ENCODE measurements around the gene PLEKHM1. TPM values are rescaled to one million over a fixed set of nuclear protein-coding genes. Genes with fewer than 3 reads are reported as not detected.
"Not testable (repeated sequence)": the region's sequence is repeated elsewhere in the genome, so short reads cannot be mapped to it uniquely, and the experiment has no call there.

The PLEKHM1 gene
- polyA plus RNA-seq, 3 donors from 2014 or later = 7.9 to 34.3 (median 13.6) TPM

DNA sequence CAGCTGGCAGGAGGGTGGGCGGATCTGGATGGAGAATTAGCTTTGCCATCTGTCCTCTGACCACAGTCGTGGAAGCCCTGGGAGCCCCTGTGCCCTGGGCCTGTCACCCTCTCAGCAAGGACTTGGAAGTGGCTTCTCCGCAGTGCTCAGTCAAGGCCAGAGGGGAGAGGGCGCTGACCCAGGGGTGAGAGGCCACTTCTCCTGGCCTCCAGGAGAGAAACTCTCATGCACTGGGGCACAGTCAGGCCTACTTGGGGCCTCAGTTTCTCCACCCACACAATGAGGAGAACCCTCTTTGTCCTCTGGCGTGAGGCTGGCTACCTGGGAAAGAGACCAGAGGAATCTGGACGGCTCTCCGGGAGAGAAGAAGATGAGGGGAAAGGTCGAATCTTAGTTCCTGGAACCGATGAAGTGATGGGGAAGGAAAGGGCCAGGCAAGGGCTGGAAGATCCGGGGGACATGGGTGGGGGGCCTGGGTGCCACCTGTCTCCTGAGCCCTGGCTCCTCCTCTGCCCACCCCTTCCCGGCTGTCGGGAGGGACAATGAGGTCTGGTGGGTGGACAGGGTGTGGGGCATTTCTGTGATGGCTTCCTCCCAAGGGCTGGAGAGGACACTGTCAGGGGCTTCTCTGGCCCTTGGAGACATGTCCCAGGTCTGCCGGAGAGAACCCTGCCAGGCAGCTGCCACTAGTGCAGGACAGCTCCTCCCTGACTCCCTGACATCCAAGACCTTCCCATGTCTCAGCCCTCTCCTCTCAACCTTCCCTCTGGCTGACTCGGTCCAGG, 48.8 kb downstream of the PLEKHM1 start:
- no peaks in the 10 kb centered on the region for H3K9me3 Mint-ChIP-seq
- H3K4me1 Mint-ChIP-seq = peaks cover 16 to 20% of the 10 kb centered on the region in 2 donors
- H3K4me3 Mint-ChIP-seq = no peak overlapping the region
- H3K36me3 Mint-ChIP-seq = peaks cover 3 to 10% (median 7%) of the 10 kb centered on the region in 3 donors
- H3K27me3 Mint-ChIP-seq (ENCODE audit: low read depth in 3 of 3) = peaks cover 0 to 2% (median 0%) of the 10 kb centered on the region in 3 donors
- no peak for DNase-seq
- H3K27ac Mint-ChIP-seq = peak overlapping the region in 1 of 6 donors; percentile 57

DNA sequence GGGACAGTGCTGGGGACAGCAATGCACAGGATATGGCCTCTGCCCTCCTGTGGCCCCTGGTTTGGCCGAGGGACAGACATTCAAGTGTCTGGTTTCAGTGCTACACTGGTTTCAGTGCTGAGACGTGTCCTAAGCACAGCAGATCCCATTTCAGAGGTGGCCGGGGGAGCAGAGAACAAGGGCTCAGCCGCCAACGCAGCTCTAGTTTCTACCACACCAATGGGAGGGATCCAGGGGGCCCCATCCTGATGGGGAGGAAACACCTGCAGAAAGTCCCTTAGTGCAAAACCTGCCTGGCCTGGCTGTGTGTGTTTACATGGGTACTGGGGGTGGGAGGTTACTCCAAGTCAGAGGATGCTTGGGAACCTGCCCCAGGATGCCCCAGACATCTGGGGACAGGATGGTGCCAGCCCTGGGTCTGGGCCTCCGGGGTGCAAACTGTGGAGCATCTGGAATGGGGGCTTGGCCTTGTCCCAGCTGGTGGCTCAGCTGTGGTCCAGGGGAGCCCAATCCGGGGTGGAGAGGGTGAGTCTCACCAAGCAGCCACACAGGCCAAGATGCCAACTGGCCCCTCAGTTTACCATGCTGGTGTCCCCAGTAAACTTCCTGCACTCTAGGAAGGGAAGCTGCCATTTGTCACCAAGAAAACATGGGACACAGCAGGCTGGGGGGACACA, 49.5 kb downstream of the PLEKHM1 start:
- not testable (repeated sequence) for H3K27me3 Mint-ChIP-seq (ENCODE audit: low read depth in 3 of 3); H3K36me3 Mint-ChIP-seq; H3K27ac Mint-ChIP-seq; DNase-seq; H3K4me3 Mint-ChIP-seq; H3K9me3 Mint-ChIP-seq
- peaks cover 11 to 12% of the 10 kb centered on the region in 2 donors for H3K4me1 Mint-ChIP-seq

GRCh38 chr17:45440161-45440778, 50.3 kb downstream of the PLEKHM1 start:
- Mint-ChIP-seq H3K9me3 (no peaks in the 10 kb centered on the region), H3K27me3 (ENCODE audit: low read depth in 3 of 3) (peaks cover 0 to 5% (median 0%) of the 10 kb centered on the region in 3 donors), H3K27ac (peak overlapping the region in 2 of 6 donors; percentile 2 to 32), H3K4me3 (no peak overlapping the region), H3K36me3 (peaks cover 3 to 10% (median 4%) of the 10 kb centered on the region in 3 donors), H3K4me1 (peaks cover 5% of the 10 kb centered on the region in 2 donors)
- DNase-seq = no peak

GRCh38 chr17:45438931-45439610, 51.5 kb downstream of the PLEKHM1 start:
- peaks cover 0 to 5% (median 0%) of the 10 kb centered on the region in 3 donors for H3K36me3 Mint-ChIP-seq
- DNase-seq = no peak

GRCh38 chr17:45437465-45438283, 52.8 kb downstream of the PLEKHM1 start:
- Mint-ChIP-seq H3K36me3 (peaks cover 0 to 5% (median 0%) of the 10 kb centered on the region in 3 donors), H3K9me3 (no peaks in the 10 kb centered on the region), H3K27ac (no peak overlapping the region), H3K4me3 (no peak overlapping the region), H3K27me3 (ENCODE audit: low read depth in 3 of 3) (peaks cover 0 to 2% (median 0%) of the 10 kb centered on the region in 3 donors), H3K4me1 (peaks cover 0 to 3% of the 10 kb centered on the region in 2 donors)
- DNase-seq = no peak

More at GRCh38 chr17:45438931-45439610, 51.5 kb downstream of the PLEKHM1 start:
- H3K4me1 Mint-ChIP-seq = no peaks in the 10 kb centered on the region
- H3K27me3 Mint-ChIP-seq (ENCODE audit: low read depth in 3 of 3) = peaks cover 0 to 2% (median 0%) of the 10 kb centered on the region in 3 donors
- no peak overlapping the region for H3K4me3 Mint-ChIP-seq
- no peak overlapping the region for H3K27ac Mint-ChIP-seq
- no peaks in the 10 kb centered on the region for H3K9me3 Mint-ChIP-seq

DNA sequence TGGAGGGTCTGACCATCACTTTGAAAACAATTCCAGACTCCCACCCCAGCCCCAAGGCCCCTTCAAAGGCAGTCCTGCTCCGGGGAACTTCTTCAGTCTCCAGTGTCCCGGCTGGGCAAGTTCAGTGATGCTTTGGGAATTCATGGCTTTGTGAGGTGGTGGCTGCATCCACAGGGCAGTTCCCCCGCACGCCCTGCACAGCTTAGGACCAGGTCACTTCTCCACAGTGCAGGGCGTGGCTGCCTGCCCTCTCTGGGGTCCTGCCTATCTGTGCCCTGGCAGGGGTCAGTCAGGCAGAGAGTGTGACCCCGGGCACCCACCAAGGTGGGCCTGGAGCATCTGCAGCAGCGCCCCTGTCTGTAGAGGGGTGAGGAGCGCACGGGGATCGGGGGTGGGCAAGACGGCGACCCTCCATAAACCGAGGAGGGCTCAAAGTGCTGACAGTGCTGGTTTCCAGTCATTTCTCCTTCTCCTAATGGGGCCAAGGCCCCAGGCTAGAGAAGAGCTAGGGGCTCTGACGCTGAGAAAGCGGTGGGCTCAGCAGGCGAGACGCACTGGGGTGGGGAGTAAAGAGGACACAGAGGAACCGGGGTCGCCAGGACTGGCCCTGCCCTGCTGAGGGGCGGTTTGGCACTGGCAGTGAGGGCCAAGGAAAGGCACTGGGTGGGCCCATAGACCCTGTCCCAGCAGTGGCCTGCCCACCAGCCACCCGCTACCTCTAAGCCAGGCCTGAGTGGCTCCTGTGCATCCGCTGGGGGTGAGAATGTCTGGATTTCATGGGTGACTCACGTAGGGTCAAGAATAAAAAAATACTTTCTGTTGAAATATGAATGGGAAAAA, 53.7 kb downstream of the PLEKHM1 start:
- DNase-seq = no peak
- Mint-ChIP-seq H3K27me3 (ENCODE audit: low read depth in 3 of 3) (peaks cover 0 to 2% (median 0%) of the 10 kb centered on the region in 3 donors), H3K36me3 (peaks cover 0 to 5% (median 0%) of the 10 kb centered on the region in 3 donors), H3K9me3 (no peaks in the 10 kb centered on the region), H3K27ac (no peak overlapping the region), H3K4me3 (no peak overlapping the region), H3K4me1 (peaks cover 0 to 3% of the 10 kb centered on the region in 2 donors)

- Mint-ChIP-seq H3K27me3 (ENCODE audit: low read depth in 3 of 3) (peaks cover 2 to 4% (median 3%) of the 10 kb centered on the region in 3 donors), H3K36me3 (peaks cover 0 to 5% (median 0%) of the 10 kb centered on the region in 3 donors), H3K9me3 (no peaks in the 10 kb centered on the region), H3K4me3 (no peak overlapping the region), H3K4me1 (peaks cover 2 to 4% of the 10 kb centered on the region in 2 donors), H3K27ac (no peak overlapping the region)
- no peak for DNase-seq
Measured at GRCh38 chr17:45436161-45436560, 54.4 kb downstream of the PLEKHM1 start.

GRCh38 chr17:45435481-45435880, 55.0 kb downstream of the PLEKHM1 start:
- H3K36me3 Mint-ChIP-seq = peaks cover 0 to 5% (median 0%) of the 10 kb centered on the region in 3 donors
- peak overlapping the region in 5 of 6 donors; percentile 45 to 64 (median 60) for H3K27ac Mint-ChIP-seq
- H3K27me3 Mint-ChIP-seq (ENCODE audit: low read depth in 3 of 3) = peaks cover 2 to 9% (median 3%) of the 10 kb centered on the region in 3 donors
- peaks cover 9 to 10% of the 10 kb centered on the region in 2 donors for H3K4me1 Mint-ChIP-seq
- no peak overlapping the region for H3K4me3 Mint-ChIP-seq
- no peak for DNase-seq
- H3K9me3 Mint-ChIP-seq = no peaks in the 10 kb centered on the region

GRCh38 chr17:45433159-45433535, 57.4 kb downstream of the PLEKHM1 start:
- H3K27me3 Mint-ChIP-seq (ENCODE audit: low read depth in 3 of 3) = peaks cover 2 to 11% (median 10%) of the 10 kb centered on the region in 3 donors
- no peaks in the 10 kb centered on the region for H3K9me3 Mint-ChIP-seq
- no peak for DNase-seq
- H3K36me3 Mint-ChIP-seq = peaks cover 0 to 5% (median 0%) of the 10 kb centered on the region in 3 donors
- H3K4me1 Mint-ChIP-seq = peaks cover 23% of the 10 kb centered on the region in 2 donors
- peak overlapping the region; percentile 40 to 89 (median 68) for H3K4me3 Mint-ChIP-seq
- peak overlapping the region in 4 of 6 donors; percentile 45 to 64 (median 54) for H3K27ac Mint-ChIP-seq

DNA sequence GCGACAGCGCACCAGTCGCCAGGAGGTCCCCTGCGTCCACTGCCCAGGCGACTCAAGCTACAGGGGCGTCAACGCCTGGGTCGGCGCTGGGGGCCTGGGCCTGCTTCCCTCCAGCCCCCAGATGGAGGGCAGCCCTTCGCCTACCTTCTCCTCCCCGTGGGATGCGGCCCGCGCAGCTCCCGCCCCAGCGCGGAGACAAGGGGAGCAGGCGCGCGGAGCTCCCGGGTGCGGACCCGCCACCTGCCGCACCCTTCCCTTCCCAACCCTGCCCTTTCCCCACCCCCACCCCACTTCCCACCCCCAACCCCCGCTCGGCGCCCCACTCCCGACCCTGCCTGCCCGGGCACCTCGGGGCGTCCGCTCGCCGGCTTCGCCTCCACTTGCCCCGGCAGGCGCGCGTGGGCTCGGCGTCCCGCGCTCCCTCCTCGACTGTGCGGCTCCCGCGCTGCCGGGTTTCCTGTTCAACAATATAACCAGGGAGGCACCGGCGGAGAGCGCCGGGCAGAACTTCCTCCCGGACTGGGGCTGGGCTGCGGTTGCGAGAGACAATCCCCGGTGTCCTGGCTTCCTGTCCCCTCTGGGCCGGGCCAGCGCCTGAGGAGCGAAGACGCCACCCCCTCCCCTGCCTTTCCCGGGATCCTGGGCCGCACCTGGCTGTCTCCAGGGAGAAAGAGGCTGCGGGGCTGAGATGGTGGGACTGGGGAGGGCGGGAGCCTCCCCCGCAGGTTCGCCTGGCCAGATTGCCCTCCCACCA, 57.9 kb downstream of the PLEKHM1 start, which contains the start of gene ARHGAP27:
TSS of gene ARHGAP27 (minus strand) at position 466 of the 754 bp plus-strand sequence. CDS start 2,591 bp downstream, outside the sequence.
- peaks cover 2 to 11% (median 10%) of the 10 kb centered on the region in 3 donors for H3K27me3 Mint-ChIP-seq (ENCODE audit: low read depth in 3 of 3)

More for the DNA sequence above, 57.9 kb downstream of the PLEKHM1 start, which contains the start of gene ARHGAP27:
- peak within 1 kb of the TSS; percentile 45 to 75 (median 72) for H3K27ac Mint-ChIP-seq
- peak in 2 of 3 donors; percentile 26 to 28 for DNase-seq
- no peaks in the 10 kb centered on the region for H3K9me3 Mint-ChIP-seq
- H3K36me3 Mint-ChIP-seq = peaks cover 0 to 5% (median 0%) of the 10 kb centered on the region in 3 donors
- peaks cover 26 to 28% of the 10 kb centered on the region in 2 donors for H3K4me1 Mint-ChIP-seq
- peak within 1 kb of the TSS; percentile 85 to 90 (median 88) for H3K4me3 Mint-ChIP-seq
